Calu3 (cell line): ENCODE results near the gene UCP2. TPM values are rescaled to one million over a fixed set of nuclear protein-coding genes. Genes with fewer than 3 reads are reported as not detected.

ENCODE experiments used
- BruUV-seq: library from RNA; stranded (reverse); fragments of 400-500 nt; replicated peaks from 2 replicates; lab custom pipeline; 2021; lab: Mats Ljungman, UMichigan
- CTCF ChIA-PET: fragments of 300-600 bp; sonication (Branson Sonifier 250); formaldehyde crosslinking; loops from one replicate; lab custom pipeline; 2022; ENCODE audit warnings: antibody characterized with exemption; lab: Charles Lee
- DNase-seq: peaks from one replicate; pipeline ENCODE4 v3.0.0; 2022
- H3K27ac Mint-ChIP-seq: one replicate; pipeline ENCODE4 v1.8.0; 2022; ENCODE audit warnings: mixed read lengths; ENCODE audit not compliant: unreplicated experiment
- H3K27me3 Mint-ChIP-seq: one replicate; pipeline ENCODE4 v1.8.0; 2022; ENCODE audit warnings: mixed read lengths; ENCODE audit not compliant: unreplicated experiment
- H3K36me3 Mint-ChIP-seq: one replicate; pipeline ENCODE4 v1.8.0; 2022; ENCODE audit warnings: mild to moderate bottlenecking, moderate library complexity, mixed read lengths; ENCODE audit not compliant: insufficient read depth, unreplicated experiment
- H3K4me1 Mint-ChIP-seq: one replicate; pipeline ENCODE4 v1.8.0; 2022; ENCODE audit warnings: mild to moderate bottlenecking, low read depth, mixed read lengths; ENCODE audit not compliant: unreplicated experiment
- H3K4me3 Mint-ChIP-seq: one replicate; pipeline ENCODE4 v1.8.0; 2022; ENCODE audit warnings: mild to moderate bottlenecking, low read depth, moderate library complexity, mixed read lengths; ENCODE audit not compliant: unreplicated experiment
- H3K9me3 Mint-ChIP-seq: one replicate; pipeline ENCODE4 v1.8.0; 2022; ENCODE audit warnings: low read depth, mixed read lengths; ENCODE audit not compliant: unreplicated experiment
- intact Hi-C: fragments of 100-400 bp; cut with micrococcal nuclease; formaldehyde crosslinking; loops from one replicate; pipeline ENCODE4 v1.10.0; 2022; ENCODE audit not compliant: unreplicated experiment
- total RNA-seq: library from RNA; stranded (reverse); gene quantifications from 2 replicates; pipeline ENCODE4 v1.2.3, GENCODE V29; 2022
- TF ChIP-seq, protein P1 (sequence below): fragments of 200-600 bp; IDR thresholded peaks from one replicate; pipeline ENCODE4 v1.8.0; 2022; ENCODE audit warnings: antibody characterized with exemption; ENCODE audit not compliant: unreplicated experiment

Gene UCP2
- total RNA-seq, 1 experiment from 2014 or later, result 14.7 TPM

GRCh38 chr11:73951797-73952196 is 30.8 kb downstream of the UCP2 start:
- BruUV-seq, result no TSS peak
- peak overlapping the region; percentile 24 for H3K27ac Mint-ChIP-seq
- no peak overlapping the region for H3K4me3 Mint-ChIP-seq
- intact Hi-C loops, result loop anchor here (1.0 kb wide), 1 partner anchor 18 kb away; no protein-coding TSS in a partner anchor
- CTCF ChIA-PET, result interaction anchor here (1.5 kb wide), 1 partner anchor 20 kb away, joined by 3 read pairs; no protein-coding TSS in a partner anchor
- no peak for DNase-seq
- peaks cover 38% of the 10 kb centered on the region for H3K4me1 Mint-ChIP-seq
- TF ChIP-seq, protein P1, sequence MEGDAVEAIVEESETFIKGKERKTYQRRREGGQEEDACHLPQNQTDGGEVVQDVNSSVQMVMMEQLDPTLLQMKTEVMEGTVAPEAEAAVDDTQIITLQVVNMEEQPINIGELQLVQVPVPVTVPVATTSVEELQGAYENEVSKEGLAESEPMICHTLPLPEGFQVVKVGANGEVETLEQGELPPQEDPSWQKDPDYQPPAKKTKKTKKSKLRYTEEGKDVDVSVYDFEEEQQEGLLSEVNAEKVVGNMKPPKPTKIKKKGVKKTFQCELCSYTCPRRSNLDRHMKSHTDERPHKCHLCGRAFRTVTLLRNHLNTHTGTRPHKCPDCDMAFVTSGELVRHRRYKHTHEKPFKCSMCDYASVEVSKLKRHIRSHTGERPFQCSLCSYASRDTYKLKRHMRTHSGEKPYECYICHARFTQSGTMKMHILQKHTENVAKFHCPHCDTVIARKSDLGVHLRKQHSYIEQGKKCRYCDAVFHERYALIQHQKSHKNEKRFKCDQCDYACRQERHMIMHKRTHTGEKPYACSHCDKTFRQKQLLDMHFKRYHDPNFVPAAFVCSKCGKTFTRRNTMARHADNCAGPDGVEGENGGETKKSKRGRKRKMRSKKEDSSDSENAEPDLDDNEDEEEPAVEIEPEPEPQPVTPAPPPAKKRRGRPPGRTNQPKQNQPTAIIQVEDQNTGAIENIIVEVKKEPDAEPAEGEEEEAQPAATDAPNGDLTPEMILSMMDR, result no peak
- peaks cover 10% of the 10 kb centered on the region for H3K36me3 Mint-ChIP-seq
- peaks cover under 1% of the 10 kb centered on the region for H3K9me3 Mint-ChIP-seq
- no peaks in the 10 kb centered on the region for H3K27me3 Mint-ChIP-seq

DNA sequence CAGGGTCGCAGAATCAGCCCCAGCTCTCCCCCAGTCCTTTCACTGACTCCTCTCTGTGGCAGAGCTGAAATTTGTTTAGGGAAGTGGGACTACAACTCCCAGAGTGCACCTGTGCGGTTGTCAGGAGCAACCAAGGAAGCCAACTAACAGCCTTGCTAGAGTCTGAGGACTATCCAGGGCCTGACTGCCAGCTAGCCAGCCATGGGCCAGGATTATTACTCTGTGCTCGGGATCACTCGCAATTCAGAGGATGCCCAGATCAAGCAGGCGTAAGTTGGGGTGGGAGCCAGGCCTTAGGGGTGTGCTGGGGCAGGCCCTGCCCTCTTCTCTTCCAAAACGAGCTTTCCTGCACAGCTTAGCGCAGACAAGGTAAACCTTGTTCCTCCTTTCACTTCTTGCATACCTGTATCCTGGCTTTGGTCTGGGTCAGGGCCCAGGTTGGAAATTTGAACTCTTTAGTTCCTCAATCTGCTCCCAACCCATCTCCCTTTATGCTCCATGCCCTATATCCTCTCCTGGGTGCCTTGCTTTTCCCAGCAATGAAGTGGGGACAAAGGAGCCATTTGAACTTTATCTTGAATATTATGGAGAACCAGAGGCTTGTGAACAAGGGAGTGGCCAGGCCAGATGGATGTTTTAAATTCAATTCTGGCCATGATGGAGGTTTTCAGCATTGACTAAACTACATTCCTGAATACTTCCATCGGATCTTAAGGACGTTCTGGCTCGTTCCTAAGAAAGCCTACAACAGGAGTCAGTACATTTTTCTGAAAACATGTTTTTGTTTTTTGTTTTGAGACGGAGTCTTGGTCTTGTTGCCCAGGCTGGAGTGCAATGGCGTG is 31.6 kb downstream of the UCP2 start, which contains the start of gene DNAJB13:
Gene DNAJB13 (plus strand): TSS at position 158 of the 842 bp plus-strand sequence. CDS start 44 bp downstream, at position 202.
- peak within 1 kb of the TSS; percentile 24 for H3K27ac Mint-ChIP-seq
- H3K36me3 Mint-ChIP-seq, result peaks cover 10% of the 10 kb centered on the region
- TF ChIP-seq, protein P1, result no peak
- CTCF ChIA-PET, result interaction anchor here (1.5 kb wide), 1 partner anchor 20 kb away, joined by 3 read pairs; no protein-coding TSS in a partner anchor
- peaks cover 3% of the 10 kb centered on the region for H3K9me3 Mint-ChIP-seq
- BruUV-seq, result no TSS peak
- H3K4me3 Mint-ChIP-seq, result no peak within 1 kb of the TSS
- peaks cover 32% of the 10 kb centered on the region for H3K4me1 Mint-ChIP-seq
- intact Hi-C loops, result loop anchor here (1.0 kb wide), 1 partner anchor 18 kb away; no protein-coding TSS in a partner anchor
- H3K27me3 Mint-ChIP-seq, result no peaks in the 10 kb centered on the region
- DNase-seq, result peak; percentile 65

DNA sequence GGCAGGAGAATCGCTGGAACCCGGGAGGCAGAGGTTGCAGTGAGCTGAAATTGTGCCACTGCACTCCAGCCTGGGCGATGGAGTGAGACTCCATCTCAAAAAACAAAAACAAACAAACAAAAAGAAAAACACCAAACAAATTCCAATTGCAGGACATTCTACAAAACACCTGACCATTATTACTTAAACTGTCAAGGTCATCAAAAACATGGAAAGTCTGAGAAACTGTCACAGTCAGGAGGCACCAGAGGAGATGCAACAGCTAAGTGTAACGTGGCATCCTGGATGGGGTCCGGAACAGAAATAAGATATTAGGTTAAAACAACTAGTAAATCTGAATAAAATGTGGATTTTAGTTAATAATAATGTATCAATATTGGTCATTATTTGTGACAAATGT is 32.7 kb downstream of the UCP2 start:
- BruUV-seq, result no TSS peak
- intact Hi-C loops, result no loop called here
- peaks cover 3% of the 10 kb centered on the region for H3K9me3 Mint-ChIP-seq
- H3K4me3 Mint-ChIP-seq, result no peak overlapping the region
- CTCF ChIA-PET, result interaction anchor here (0.5 kb wide), 1 partner anchor 178 kb away, joined by 3 read pairs; no protein-coding TSS in a partner anchor
- peaks cover 27% of the 10 kb centered on the region for H3K4me1 Mint-ChIP-seq
- TF ChIP-seq, protein P1, result no peak
- peaks cover 10% of the 10 kb centered on the region for H3K36me3 Mint-ChIP-seq
- H3K27ac Mint-ChIP-seq, result no peak overlapping the region
- no peaks in the 10 kb centered on the region for H3K27me3 Mint-ChIP-seq
- no peak for DNase-seq

- intact Hi-C loops, result no loop called here
- peaks cover 27% of the 10 kb centered on the region for H3K4me1 Mint-ChIP-seq
- CTCF ChIA-PET, result interaction anchor here (0.5 kb wide), 1 partner anchor 177 kb away, joined by 3 read pairs; no protein-coding TSS in a partner anchor
- H3K27me3 Mint-ChIP-seq, result no peaks in the 10 kb centered on the region
- no peak overlapping the region for H3K27ac Mint-ChIP-seq
- H3K4me3 Mint-ChIP-seq, result no peak overlapping the region
- TF ChIP-seq, protein P1, result no peak
- BruUV-seq, result no TSS peak
- no peak for DNase-seq
- H3K36me3 Mint-ChIP-seq, result peaks cover 10% of the 10 kb centered on the region
- H3K9me3 Mint-ChIP-seq, result peaks cover 3% of the 10 kb centered on the region
These were observed 33.4 kb downstream of the UCP2 start for GRCh38 chr11:73949246-73949645.
